DND-41 (cell line): ENCODE results near the gene ATP8A2.

Experiments
- CTCF ChIP-seq: IDR thresholded peaks from 2 replicates; pipeline ENCODE4 v1.5.1; 2012; ENCODE audit warnings: borderline replicate concordance, low read length, moderate library complexity, mild to moderate bottlenecking; ENCODE audit not compliant: poor library complexity, severe bottlenecking; ENCODE audit errors: extremely low read depth
- EZH2 ChIP-seq: IDR thresholded peaks from 3 replicates; pipeline ENCODE4 v1.6.1; 2012; ENCODE audit warnings: borderline replicate concordance, low read depth, mild to moderate bottlenecking, moderate library complexity, low read length, inconsistent platforms; ENCODE audit not compliant: severe bottlenecking

GRCh38 chr13:26045142-26045541, 673.4 kb downstream of the ATP8A2 start:
- TF ChIP-seq CTCF (no peak), EZH2 (no peak)
